Gastrocnemius medialis (tissue), 4 donors: ENCODE measurements around the gene CFDP1.
"Not testable (repeated sequence)": the region's sequence is repeated elsewhere in the genome, so short reads cannot be mapped to it uniquely, and the experiment has no call there.

Experiments
- CTCF ChIP-seq, 5 experiments: fragments of 450-650 bp in 3 of 5; fragments of 200-600 bp in 2 of 5; sonication (generic) in 2 of 5; IDR thresholded peaks in 4 of 5; conservative IDR thresholded peaks in 1 of 5; 1 replicate in 4 of 5; 2 replicates in 1 of 5; pipeline ENCODE4 v1.5.1; 2016 to 2019; ENCODE audit warnings: antibody characterized with exemption in 5 of 5, mild to moderate bottlenecking in 3 of 5, moderate library complexity in 3 of 5
- POLR2A ChIP-seq, 2 donors: fragments of 450-650 bp; IDR thresholded peaks; one replicate each; pipeline ENCODE4 v1.6.1; 2017; ENCODE audit warnings: antibody characterized with exemption in 2 of 2, mild to moderate bottlenecking in 2 of 2, moderate library complexity in 2 of 2

- TF ChIP-seq CTCF (IDR thresholded peaks at IDR 0.05 in 4 of 5, conservative IDR thresholded peaks at IDR 0.05 in 1 of 5); POLR2A (IDR thresholded peaks at IDR 0.05): not testable (repeated sequence)
Observed at GRCh38 chr16:75269358-75269757, 163.9 kb downstream of the CFDP1 start.
